Heart right ventricle (tissue), 16 donors: Measurements from ENCODE around the gene CAMK1D. TPM values are rescaled to one million over a fixed set of nuclear protein-coding genes. Genes with fewer than 3 reads are reported as not detected.
"Not testable (repeated sequence)": the region's sequence is repeated elsewhere in the genome, so short reads cannot be mapped to it uniquely, and the experiment has no call there.

Experiments used
- ATAC-seq, 8 donors: fragments of 200-7000 bp; cut with Tn5 transposase; one replicate each; pipeline ENCODE4 v1.9.1; 2020; ENCODE audit warnings: mild to moderate bottlenecking in 8 of 8, moderate library complexity in 8 of 8, moderate number of reproducible peaks in 1 of 8
- DNase-seq, 2 donors: peaks; one replicate each; pipeline ENCODE4 v3.0.0-alpha.2; 2020
- H3K27ac ChIP-seq, 10 donors: fragments of 200-600 bp; sonication (generic) in 2 of 10; one replicate each; pipeline versions ENCODE4 v1.5.0 to v1.8.0; 2020 to 2022; ENCODE audit warnings: mild to moderate bottlenecking in 3 of 10
- H3K27me3 ChIP-seq, 7 donors: fragments of 200-600 bp; one replicate each; pipeline ENCODE4 v1.8.0; 2021 to 2022; ENCODE audit warnings: mild to moderate bottlenecking in 2 of 7
- H3K36me3 ChIP-seq, 9 donors: fragments of 200-600 bp; sonication (generic) in 1 of 9; one replicate each; pipeline versions ENCODE4 v1.5.0 to v1.8.0; 2020 to 2022; ENCODE audit warnings: mild to moderate bottlenecking in 2 of 9
- H3K4me1 ChIP-seq, 9 donors: fragments of 200-600 bp; sonication (generic) in 1 of 9; one replicate each; pipeline versions ENCODE4 v1.5.0 to v1.8.0; 2020 to 2022; ENCODE audit warnings: mild to moderate bottlenecking in 4 of 9
- H3K4me3 ChIP-seq, 10 donors: fragments of 200-600 bp; sonication (generic) in 2 of 10; one replicate each; pipeline versions ENCODE4 v1.5.0 to v1.8.0; 2020 to 2022; ENCODE audit warnings: mild to moderate bottlenecking in 7 of 10, moderate library complexity in 2 of 10
- H3K9me3 ChIP-seq, 11 donors: fragments of 200-600 bp in 10 of 11; sonication (generic) in 2 of 11; one replicate each; pipeline versions ENCODE4 v1.5.0 to v1.8.0; 2013 to 2022; ENCODE audit warnings: mild to moderate bottlenecking in 2 of 11, control low read depth in 1 of 11, moderate library complexity in 1 of 11
- WGBS, 2 donors: extraction: QIAGEN DNeasy Blood & Tissue Kit; methylation state at CpG; one replicate each; pipeline ENCODE4 v1.1.7; 2013; ENCODE audit warnings: inconsistent platforms in 1 of 2; 5-methylcytosine and 5-hydroxymethylcytosine counted together
- intact Hi-C, 10 donors: fragments of 100-400 bp; cut with DNase I; formaldehyde crosslinking; loops; one replicate each; pipeline versions ENCODE4 v1.11.1 to v1.14.2; 2022
- polyA plus RNA-seq, 2 donors: library from polyadenylated mRNA; stranded (reverse); fragments of 200-250 nt; gene quantifications; one replicate each; pipeline ENCODE4 v1.2.3, GENCODE V29; 2013
- total RNA-seq, 10 donors: library from RNA; stranded (reverse); fragmentation: NEBNext Ultra II Directional in 3 of 10; extraction: Animal tissue kit (Norgen Biotek cat#: 25700) in 3 of 10; gene quantifications; one replicate each; pipeline versions ENCODE4 v1.2.1 to v1.2.4, GENCODE V29; 2021 to 2023
- TF ChIP-seq, protein P1 (sequence below), 9 donors: fragments of 200-600 bp; sonication (generic) in 2 of 9; IDR thresholded peaks; one replicate each; pipeline versions ENCODE4 v1.5.0 to v1.8.0; 2021 to 2022; ENCODE audit warnings: antibody characterized with exemption in 9 of 9, mild to moderate bottlenecking in 5 of 9, moderate library complexity in 1 of 9
- donor health status: Arrhythmogenic right ventricular cardiomyopathy.
- donor health status: ischemic (EF 13 %, LVEDD 7.1; RV severe dilation, severe dysfunction).
- donor health status: healthy with polysubstance abuse.
- donor health status: DM: no; HTN: yes; CAD: no.
- donor health status: DM: no; HTN: no; CAD: no.
- donor health status: ischemic (EF 25% LVEDD 6.9; RV normal size, moderate dysfunction).
- donor health status: ischemic (EF 25% LVEDD 5.7; RV mildly dilated, moderate dysfunction).
- donor health status: healthy.
- donor health status: DM: yes; HTN: yes; CAD: no.
- donor health status: Ischemic cardiomyopathy.
- donor health status: ischemic (EF 35%, LVEDD 5.7; RV mildly dilated, moderate dysfunction).
- donor health status: nonischemic (EF 11% LVEDD 7.7; RV severe dilation, severe dysfunction).
- donor health status: DM: yes; HTN: yes; CAD: no.
- donor health status: PGD.
- donor health status: ischemic (EF 29% LVEDD 5.4; RV normal size, mild dysfunction).
- donor health status: nonischemic (EF 23%, LVEDD 6.1; RV moderate dilation, normal function).

CAMK1D gene
- total and polyA plus RNA-seq, 12 donors: 1.3 to 17.7 (median 2.6) TPM

DNA sequence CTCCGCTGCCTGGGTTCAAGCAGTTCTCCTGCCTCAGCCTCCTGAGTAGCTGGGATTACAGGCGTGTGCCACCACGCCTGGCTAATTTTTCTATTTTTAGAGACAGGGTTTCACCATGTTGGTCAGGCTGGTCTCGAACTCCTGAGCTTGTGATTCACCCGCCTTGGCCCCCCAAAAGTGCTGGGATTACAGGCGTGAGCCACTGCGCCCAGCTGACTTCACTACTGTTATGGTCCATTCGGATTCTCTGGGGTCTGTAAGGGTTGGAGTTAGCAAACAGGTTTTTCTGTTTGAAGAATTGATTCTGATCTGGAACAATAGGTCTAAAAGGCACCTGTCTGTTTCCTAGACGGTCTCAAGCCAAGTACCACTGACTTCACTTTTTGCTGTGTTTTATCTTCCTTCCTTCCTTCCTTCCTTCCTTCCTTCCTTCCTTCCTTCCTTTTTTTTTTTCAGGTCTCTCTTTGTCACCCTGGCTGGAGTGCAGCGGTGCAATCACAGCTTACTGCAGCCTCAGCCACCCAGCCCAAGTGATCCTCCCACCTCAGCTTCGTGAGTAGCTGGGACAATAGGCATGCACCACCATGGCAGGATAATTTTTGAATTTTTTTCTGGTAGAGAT is 192.2 kb downstream of the CAMK1D start:
- Histone ChIP-seq H3K4me3 (no peak overlapping the region), H3K27me3 (no peaks in the 10 kb centered on the region), H3K9me3 (peaks cover 0 to 8% (median 0%) of the 10 kb centered on the region in 11 donors), H3K27ac (no peak overlapping the region), H3K36me3 (no peaks in the 10 kb centered on the region), H3K4me1 (peaks cover 0 to 3% (median 0%) of the 10 kb centered on the region in 9 donors)
- DNase-seq (no peak), ATAC-seq (no peak)
- TF ChIP-seq, protein P1, sequence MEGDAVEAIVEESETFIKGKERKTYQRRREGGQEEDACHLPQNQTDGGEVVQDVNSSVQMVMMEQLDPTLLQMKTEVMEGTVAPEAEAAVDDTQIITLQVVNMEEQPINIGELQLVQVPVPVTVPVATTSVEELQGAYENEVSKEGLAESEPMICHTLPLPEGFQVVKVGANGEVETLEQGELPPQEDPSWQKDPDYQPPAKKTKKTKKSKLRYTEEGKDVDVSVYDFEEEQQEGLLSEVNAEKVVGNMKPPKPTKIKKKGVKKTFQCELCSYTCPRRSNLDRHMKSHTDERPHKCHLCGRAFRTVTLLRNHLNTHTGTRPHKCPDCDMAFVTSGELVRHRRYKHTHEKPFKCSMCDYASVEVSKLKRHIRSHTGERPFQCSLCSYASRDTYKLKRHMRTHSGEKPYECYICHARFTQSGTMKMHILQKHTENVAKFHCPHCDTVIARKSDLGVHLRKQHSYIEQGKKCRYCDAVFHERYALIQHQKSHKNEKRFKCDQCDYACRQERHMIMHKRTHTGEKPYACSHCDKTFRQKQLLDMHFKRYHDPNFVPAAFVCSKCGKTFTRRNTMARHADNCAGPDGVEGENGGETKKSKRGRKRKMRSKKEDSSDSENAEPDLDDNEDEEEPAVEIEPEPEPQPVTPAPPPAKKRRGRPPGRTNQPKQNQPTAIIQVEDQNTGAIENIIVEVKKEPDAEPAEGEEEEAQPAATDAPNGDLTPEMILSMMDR (IDR thresholded peaks at IDR 0.05): no peak
- WGBS, 2 donors: 85% methylated on average over 11 of the region's 11 CpGs
- intact Hi-C loops: no loop called here

DNA sequence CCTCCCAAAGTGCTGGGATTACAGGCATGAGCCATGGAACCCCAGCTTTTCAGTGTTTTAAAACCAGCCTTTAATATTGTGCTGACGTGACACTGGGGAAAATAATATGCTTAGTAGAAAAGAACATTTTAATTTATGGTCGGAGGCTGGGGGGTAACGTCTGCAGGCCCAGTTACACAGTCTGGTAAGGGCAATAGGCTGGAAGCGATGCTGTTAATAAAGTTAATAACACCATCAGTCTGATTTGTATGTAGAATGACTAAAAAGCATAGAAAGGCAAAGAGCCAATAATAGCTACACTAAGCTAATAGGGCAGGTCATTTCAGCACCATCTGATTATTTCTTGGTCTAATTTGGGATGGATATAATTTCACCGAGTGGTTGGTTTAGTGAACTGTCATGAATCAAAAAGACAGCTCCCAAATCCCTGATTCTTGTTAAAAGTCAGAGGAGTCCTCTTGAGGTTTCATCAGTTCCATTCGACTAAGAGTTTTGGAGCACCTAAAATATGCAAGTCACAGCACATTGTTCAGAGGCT is 192.9 kb downstream of the CAMK1D start:
- Histone ChIP-seq H3K4me1 (peaks cover 0 to 4% (median 0%) of the 10 kb centered on the region in 9 donors), H3K9me3 (peaks cover 0 to 8% (median 0%) of the 10 kb centered on the region in 11 donors), H3K27ac (no peak overlapping the region), H3K36me3 (no peaks in the 10 kb centered on the region), H3K27me3 (no peaks in the 10 kb centered on the region), H3K4me3 (no peak overlapping the region)
- intact Hi-C loops: no loop called here
- TF ChIP-seq, protein P1 (IDR thresholded peaks at IDR 0.05): no peak
- DNase-seq (no peak), ATAC-seq (no peak)
- 86% methylated on average over 6 of the region's 6 CpGs for WGBS, 2 donors

DNA sequence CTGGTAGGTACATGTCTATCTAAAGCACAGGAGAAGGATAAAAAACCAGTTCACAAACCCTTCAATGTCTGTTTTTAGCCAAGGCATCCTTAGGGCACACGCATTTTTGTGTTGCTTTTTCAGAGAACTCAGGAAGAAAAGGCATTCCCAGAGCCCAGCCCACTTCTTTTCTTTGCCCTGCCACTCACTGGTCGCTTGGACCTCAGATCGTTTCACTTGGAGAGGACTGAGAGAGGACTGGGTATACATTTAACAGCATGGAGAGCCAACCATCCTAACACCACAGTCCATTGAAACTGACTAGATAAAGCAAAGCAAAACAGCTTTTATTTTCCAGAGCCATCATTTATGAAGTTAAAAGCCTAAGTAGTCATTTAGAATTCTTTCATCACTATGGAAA is 194.2 kb downstream of the CAMK1D start:
- 60 to 82% methylated on average over 3 of the region's 3 CpGs for WGBS, 2 donors
- no peaks in the 10 kb centered on the region for H3K36me3 ChIP-seq
- TF ChIP-seq, protein P1 (IDR thresholded peaks at IDR 0.05): no peak
- intact Hi-C loops: no loop called here
- peaks cover 0 to 7% (median 0%) of the 10 kb centered on the region in 9 donors for H3K4me1 ChIP-seq
- peaks cover 0 to 8% (median 0%) of the 10 kb centered on the region in 11 donors for H3K9me3 ChIP-seq
- ATAC-seq (no peak), DNase-seq (no peak)
- H3K4me3 ChIP-seq: no peak overlapping the region
- no peaks in the 10 kb centered on the region for H3K27me3 ChIP-seq
- H3K27ac ChIP-seq: no peak overlapping the region

DNA sequence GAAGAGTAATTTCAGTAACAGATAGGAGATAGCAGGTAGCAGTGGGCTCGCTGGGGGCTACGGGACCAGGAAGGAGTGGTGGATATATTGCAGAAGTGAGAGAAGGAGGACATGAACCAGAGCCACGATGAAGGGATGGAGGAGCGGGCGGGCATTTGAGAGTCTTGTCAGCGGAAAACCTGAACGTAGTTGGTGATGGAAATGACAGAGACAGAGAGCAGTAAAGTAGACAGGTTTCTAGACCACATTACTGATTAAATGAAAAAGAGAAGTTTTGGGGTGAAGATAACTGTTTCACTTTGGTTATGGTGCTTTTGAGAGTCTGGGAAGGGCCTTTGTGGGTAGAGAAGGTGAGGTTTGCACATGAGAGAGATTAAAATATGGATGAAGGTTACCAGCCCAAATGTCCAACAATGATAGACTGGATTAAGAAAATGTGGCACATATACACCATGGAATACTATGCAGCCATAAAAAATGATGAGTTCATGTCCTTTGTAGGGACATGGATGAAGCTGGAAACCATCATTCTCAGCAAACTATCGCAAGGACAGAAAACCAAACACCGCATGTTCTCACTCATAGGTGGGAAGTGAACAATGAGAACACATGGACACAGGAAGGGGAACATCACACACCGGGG is 196.9 kb downstream of the CAMK1D start:
- intact Hi-C loops, DNase-seq, H3K36me3 ChIP-seq, H3K27ac ChIP-seq, H3K4me3 ChIP-seq, H3K9me3 ChIP-seq, H3K27me3 ChIP-seq, ATAC-seq, H3K4me1 ChIP-seq: not testable (repeated sequence)
- 94 to 95% methylated on average over 10 of the region's 10 CpGs for WGBS, 2 donors
